Stomach smooth muscle (tissue), 2 donors: ENCODE results near the gene VCAN.

Source experiments
- H3K27ac ChIP-seq: one replicate; pipeline ENCODE4 v1.7.0; 2013; ENCODE audit warnings: mild to moderate bottlenecking, low read length, inconsistent platforms
- H3K27me3 ChIP-seq, 2 donors: one replicate each; pipeline ENCODE4 v1.7.0; 2013; ENCODE audit warnings: low read length in 2 of 2; ENCODE audit not compliant: insufficient read depth in 2 of 2, control insufficient read depth in 1 of 2
- H3K36me3 ChIP-seq, 2 donors: one replicate each; pipeline ENCODE4 v1.7.0; 2013; ENCODE audit warnings: low read length in 2 of 2; ENCODE audit not compliant: control insufficient read depth in 2 of 2, insufficient read depth in 2 of 2
- H3K4me1 ChIP-seq: one replicate; pipeline ENCODE4 v1.7.0; 2013; ENCODE audit warnings: low read length; ENCODE audit not compliant: control insufficient read depth, insufficient read depth
- H3K4me3 ChIP-seq, 2 donors: one replicate each; pipeline ENCODE4 v1.7.0; 2013; ENCODE audit warnings: low read length in 2 of 2
- H3K9ac ChIP-seq, 2 donors: one replicate each; pipeline ENCODE4 v1.7.0; 2013; ENCODE audit warnings: low read length in 2 of 2, mild to moderate bottlenecking in 1 of 2
- H3K9me3 ChIP-seq, 2 donors: one replicate each; pipeline ENCODE4 v1.7.0; 2013; ENCODE audit warnings: low read length in 2 of 2; ENCODE audit not compliant: control insufficient read depth in 2 of 2
- donor health status: healthy.
- donor health status: Pancreatic carcinoma.

The VCAN gene

GRCh38 chr5:83563631-83564030, 92.1 kb downstream of the VCAN start:
- Histone ChIP-seq H3K4me3 (no peak overlapping the region), H3K27me3 (no peaks in the 10 kb centered on the region), H3K36me3 (no peaks in the 10 kb centered on the region), H3K4me1 (no peaks in the 10 kb centered on the region), H3K9me3 (no peaks in the 10 kb centered on the region), H3K27ac (no peak overlapping the region), H3K9ac (no peak overlapping the region)

- no peaks in the 10 kb centered on the region for H3K36me3 ChIP-seq
- H3K27me3 ChIP-seq: no peaks in the 10 kb centered on the region
- no peak overlapping the region for H3K4me3 ChIP-seq
- no peaks in the 10 kb centered on the region for H3K9me3 ChIP-seq
- no peaks in the 10 kb centered on the region for H3K4me1 ChIP-seq
- no peak overlapping the region for H3K9ac ChIP-seq
- no peak overlapping the region for H3K27ac ChIP-seq
Measured at GRCh38 chr5:83564069-83564749, 92.7 kb downstream of the VCAN start.

GRCh38 chr5:83567741-83568140, 96.2 kb downstream of the VCAN start:
- H3K4me1 ChIP-seq: no peaks in the 10 kb centered on the region
- H3K4me3 ChIP-seq: no peak overlapping the region
- H3K27me3 ChIP-seq: no peaks in the 10 kb centered on the region
- no peak overlapping the region for H3K27ac ChIP-seq
- no peaks in the 10 kb centered on the region for H3K9me3 ChIP-seq
- H3K9ac ChIP-seq: no peak overlapping the region
- no peaks in the 10 kb centered on the region for H3K36me3 ChIP-seq

GRCh38 chr5:83568186-83568585, 96.6 kb downstream of the VCAN start:
- H3K27ac ChIP-seq: no peak overlapping the region
- H3K36me3 ChIP-seq: no peaks in the 10 kb centered on the region
- H3K27me3 ChIP-seq: no peaks in the 10 kb centered on the region
- no peaks in the 10 kb centered on the region for H3K9me3 ChIP-seq
- no peak overlapping the region for H3K9ac ChIP-seq
- H3K4me3 ChIP-seq: no peak overlapping the region
- H3K4me1 ChIP-seq: no peaks in the 10 kb centered on the region

- no peaks in the 10 kb centered on the region for H3K4me1 ChIP-seq
- H3K9me3 ChIP-seq: no peaks in the 10 kb centered on the region
- H3K36me3 ChIP-seq: no peaks in the 10 kb centered on the region
- no peak overlapping the region for H3K27ac ChIP-seq
- H3K9ac ChIP-seq: no peak overlapping the region
- H3K4me3 ChIP-seq: no peak overlapping the region
- H3K27me3 ChIP-seq: no peaks in the 10 kb centered on the region
Measured at GRCh38 chr5:83570916-83571315, 99.4 kb downstream of the VCAN start.

GRCh38 chr5:83572271-83572670, 100.7 kb downstream of the VCAN start:
- no peaks in the 10 kb centered on the region for H3K36me3 ChIP-seq
- H3K9ac ChIP-seq: no peak overlapping the region
- no peak overlapping the region for H3K27ac ChIP-seq
- no peaks in the 10 kb centered on the region for H3K27me3 ChIP-seq
- H3K4me3 ChIP-seq: no peak overlapping the region
- no peaks in the 10 kb centered on the region for H3K9me3 ChIP-seq
- H3K4me1 ChIP-seq: no peaks in the 10 kb centered on the region

- Histone ChIP-seq H3K4me3 (no peak overlapping the region), H3K27ac (no peak overlapping the region), H3K4me1 (no peaks in the 10 kb centered on the region), H3K27me3 (no peaks in the 10 kb centered on the region), H3K9ac (no peak overlapping the region), H3K9me3 (no peaks in the 10 kb centered on the region), H3K36me3 (no peaks in the 10 kb centered on the region)
Measured at GRCh38 chr5:83576341-83576740, 104.8 kb downstream of the VCAN start.

- H3K4me1 ChIP-seq: no peaks in the 10 kb centered on the region
- no peaks in the 10 kb centered on the region for H3K9me3 ChIP-seq
- no peaks in the 10 kb centered on the region for H3K36me3 ChIP-seq
- H3K27ac ChIP-seq: no peak overlapping the region
- H3K4me3 ChIP-seq: no peak overlapping the region
- H3K27me3 ChIP-seq: no peaks in the 10 kb centered on the region
- no peak overlapping the region for H3K9ac ChIP-seq
Measured at GRCh38 chr5:83577036-83577636, 105.6 kb downstream of the VCAN start.

GRCh38 chr5:83583859-83584258, 112.3 kb downstream of the VCAN start:
- Histone ChIP-seq H3K4me3 (no peak overlapping the region), H3K27ac (no peak overlapping the region), H3K36me3 (no peaks in the 10 kb centered on the region), H3K9me3 (no peaks in the 10 kb centered on the region), H3K27me3 (no peaks in the 10 kb centered on the region), H3K9ac (no peak overlapping the region), H3K4me1 (no peaks in the 10 kb centered on the region)

GRCh38 chr5:83586874-83587776, 115.6 kb downstream of the VCAN start:
- H3K9ac ChIP-seq: no peak overlapping the region
- no peaks in the 10 kb centered on the region for H3K9me3 ChIP-seq
- no peak overlapping the region for H3K27ac ChIP-seq
- no peak overlapping the region for H3K4me3 ChIP-seq
- H3K27me3 ChIP-seq: no peaks in the 10 kb centered on the region
- H3K36me3 ChIP-seq: no peaks in the 10 kb centered on the region
- H3K4me1 ChIP-seq: no peaks in the 10 kb centered on the region
